Testis (tissue), 2 donors: ENCODE data around the gene PCDHGA7.

Experiments
- POLR2A ChIP-seq: fragments of 450-650 bp; IDR thresholded peaks from one replicate; pipeline ENCODE4 v1.6.1; 2017; ENCODE audit warnings: antibody characterized with exemption, mild to moderate bottlenecking, moderate library complexity
- TF ChIP-seq, protein P1 (sequence below), 3 experiments: fragments of 450-650 bp in 2 of 3; fragments of 200-600 bp in 1 of 3; sonication (generic) in 1 of 3; IDR thresholded peaks; one replicate each; pipeline ENCODE4 v1.5.1; 2016 to 2019; ENCODE audit warnings: antibody characterized with exemption in 3 of 3, mild to moderate bottlenecking in 2 of 3, moderate library complexity in 1 of 3

DNA sequence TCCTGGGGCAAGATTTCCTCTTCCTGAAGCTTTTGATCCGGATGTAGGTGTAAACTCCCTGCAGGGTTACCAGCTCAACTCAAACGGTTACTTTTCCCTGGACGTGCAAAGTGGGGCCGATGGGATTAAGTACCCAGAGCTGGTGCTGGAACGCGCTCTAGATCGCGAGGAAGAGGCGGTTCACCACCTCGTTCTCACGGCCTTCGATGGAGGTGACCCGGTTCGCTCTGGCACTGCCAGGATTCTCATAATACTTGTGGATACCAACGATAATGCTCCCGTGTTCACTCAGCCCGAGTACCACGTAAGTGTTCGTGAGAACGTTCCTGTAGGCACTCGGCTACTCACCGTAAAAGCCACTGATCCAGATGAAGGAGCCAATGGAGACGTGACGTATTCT lies 26.9 kb upstream of the PCDHGA7 start:
- TF ChIP-seq, protein P1, sequence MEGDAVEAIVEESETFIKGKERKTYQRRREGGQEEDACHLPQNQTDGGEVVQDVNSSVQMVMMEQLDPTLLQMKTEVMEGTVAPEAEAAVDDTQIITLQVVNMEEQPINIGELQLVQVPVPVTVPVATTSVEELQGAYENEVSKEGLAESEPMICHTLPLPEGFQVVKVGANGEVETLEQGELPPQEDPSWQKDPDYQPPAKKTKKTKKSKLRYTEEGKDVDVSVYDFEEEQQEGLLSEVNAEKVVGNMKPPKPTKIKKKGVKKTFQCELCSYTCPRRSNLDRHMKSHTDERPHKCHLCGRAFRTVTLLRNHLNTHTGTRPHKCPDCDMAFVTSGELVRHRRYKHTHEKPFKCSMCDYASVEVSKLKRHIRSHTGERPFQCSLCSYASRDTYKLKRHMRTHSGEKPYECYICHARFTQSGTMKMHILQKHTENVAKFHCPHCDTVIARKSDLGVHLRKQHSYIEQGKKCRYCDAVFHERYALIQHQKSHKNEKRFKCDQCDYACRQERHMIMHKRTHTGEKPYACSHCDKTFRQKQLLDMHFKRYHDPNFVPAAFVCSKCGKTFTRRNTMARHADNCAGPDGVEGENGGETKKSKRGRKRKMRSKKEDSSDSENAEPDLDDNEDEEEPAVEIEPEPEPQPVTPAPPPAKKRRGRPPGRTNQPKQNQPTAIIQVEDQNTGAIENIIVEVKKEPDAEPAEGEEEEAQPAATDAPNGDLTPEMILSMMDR (IDR thresholded peaks at IDR 0.05) = no peak
- TF ChIP-seq POLR2A = no peak
